NCI-H2107 treated with DMSO at 0.1 percent for 48 hours (cell line): ENCODE measurements around the gene PI4K2B.
"Not testable (repeated sequence)": the region's sequence is repeated elsewhere in the genome, so short reads cannot be mapped to it uniquely, and the experiment has no call there.

Experiments
- DNase-seq: peaks from one replicate; lab custom pipeline; 2025; ENCODE audit not compliant: unreplicated experiment; lab: John Stamatoyannopoulos, UW

Gene PI4K2B

GRCh38 chr4:25233737-25234389 lies at the start of gene PI4K2B:
TSS of gene PI4K2B (plus strand) at chr4:25234033. CDS start at chr4:25234164, 131 bp downstream.
- peak; percentile 51 for DNase-seq

DNA sequence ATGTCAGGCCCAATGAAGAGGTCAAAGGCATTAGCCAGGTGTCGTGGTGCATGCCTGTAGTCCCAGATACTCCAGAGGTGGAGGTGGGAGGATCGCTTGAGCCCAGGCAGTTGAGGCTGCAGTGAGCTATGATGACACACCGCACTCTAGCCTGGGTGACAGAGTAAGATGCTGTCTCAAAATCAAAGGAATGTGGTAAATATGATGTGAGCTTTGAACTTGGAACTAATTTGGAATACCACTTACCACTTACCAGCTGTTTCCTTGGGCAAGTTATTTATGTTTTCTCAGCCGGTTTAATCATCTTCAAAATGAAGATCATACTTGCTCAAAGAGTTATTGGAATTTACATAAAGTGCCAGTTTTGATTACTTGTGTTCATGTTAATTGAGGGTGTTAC lies 49.8 kb upstream of the PI4K2B start:
- DNase-seq = no peak

GRCh38 chr4:25190407-25190806 lies 43.4 kb upstream of the PI4K2B start:
- no peak for DNase-seq

- no peak for DNase-seq
Measured at GRCh38 chr4:25198713-25199112, 35.1 kb upstream of the PI4K2B start.

DNA sequence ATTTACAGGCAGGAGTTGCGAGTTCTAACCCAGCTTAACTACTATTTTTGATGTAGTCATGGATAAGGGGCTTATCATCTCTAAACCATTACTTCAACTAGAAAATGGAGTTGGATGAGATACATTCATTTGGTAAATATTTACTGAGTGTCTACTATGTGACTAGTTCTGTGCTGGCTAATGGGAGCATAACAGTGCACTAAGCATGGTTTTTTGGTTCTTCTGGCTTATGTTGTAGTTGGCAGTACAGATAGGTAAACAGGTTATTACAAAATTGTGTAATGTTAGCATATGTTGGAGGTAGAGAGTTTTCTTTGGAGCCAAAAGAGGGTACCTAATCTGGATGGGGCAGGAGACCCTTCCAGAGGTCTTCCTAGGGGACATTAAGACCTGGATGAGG lies 25.8 kb upstream of the PI4K2B start:
- DNase-seq = no peak

DNA sequence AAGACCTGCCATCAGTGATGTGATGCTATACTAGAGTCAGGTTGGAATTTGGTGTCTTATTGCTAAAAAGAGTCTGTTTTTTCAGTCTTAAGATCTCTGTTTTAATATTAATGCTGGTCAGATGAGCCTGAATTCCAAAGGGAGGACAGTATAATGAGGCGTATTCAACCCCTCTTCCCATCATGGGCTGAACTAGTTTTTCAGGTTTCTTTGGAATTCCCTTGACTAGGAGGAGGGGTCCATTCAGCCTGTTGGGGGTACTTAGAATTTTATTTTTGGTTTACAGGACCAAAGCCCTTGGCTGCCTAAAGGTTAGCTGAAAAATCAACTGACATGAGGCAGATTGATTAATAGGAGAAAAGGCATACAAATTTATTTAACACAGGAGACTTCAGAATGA lies 24.1 kb upstream of the PI4K2B start:
- no peak for DNase-seq

DNA sequence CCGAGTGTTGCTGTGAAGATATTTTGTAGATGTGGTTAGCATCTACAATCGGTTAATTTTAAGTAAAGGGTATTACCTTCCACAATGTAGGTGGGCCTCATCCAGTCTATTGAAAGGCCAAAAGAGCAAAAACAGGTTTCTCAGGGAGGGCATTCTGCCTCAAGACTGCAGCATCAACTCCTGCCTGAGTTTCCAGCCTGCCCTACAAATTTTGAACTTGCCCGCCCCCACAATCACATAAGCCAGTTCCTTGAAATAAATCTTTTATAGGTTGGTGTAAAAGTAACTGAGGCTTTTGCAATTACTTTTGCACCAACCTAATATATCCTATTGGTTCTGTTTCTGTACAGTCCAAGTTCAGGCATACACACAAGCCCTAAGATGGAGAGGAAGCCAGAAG lies 22.1 kb upstream of the PI4K2B start:
- no peak for DNase-seq

GRCh38 chr4:25212822-25213221 lies 21.0 kb upstream of the PI4K2B start:
- DNase-seq = no peak

DNA sequence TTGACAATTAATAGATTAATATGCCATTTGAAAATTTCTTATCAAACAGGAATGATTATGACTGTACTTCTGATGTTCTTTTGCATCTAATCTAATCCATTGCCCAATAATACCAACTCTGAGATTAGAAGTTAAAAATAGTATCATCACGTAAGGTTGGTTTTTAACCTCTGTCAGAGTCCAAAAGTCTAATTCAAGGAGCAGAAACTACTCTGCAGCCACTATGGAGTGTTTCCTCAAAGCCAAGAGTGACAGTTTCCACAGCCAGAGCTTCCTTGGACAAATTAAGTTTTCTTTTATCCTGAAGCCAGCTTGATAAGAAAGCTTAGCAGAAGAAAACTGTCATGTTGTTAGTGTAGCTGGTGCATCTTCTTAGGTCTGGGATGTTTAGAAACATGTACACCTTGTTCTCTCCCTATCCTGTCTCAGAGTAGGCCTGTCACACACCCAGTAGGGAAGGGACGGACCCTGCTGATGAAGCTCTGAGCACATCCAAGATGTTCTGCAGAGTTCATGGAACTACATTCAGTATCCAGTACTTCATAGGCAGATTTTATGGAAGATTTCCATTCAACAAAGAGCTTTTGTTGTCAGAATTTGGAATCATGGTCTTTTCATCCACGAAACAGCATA lies 20.4 kb upstream of the PI4K2B start:
- no peak for DNase-seq

GRCh38 chr4:25214750-25215149 lies 19.1 kb upstream of the PI4K2B start:
- DNase-seq = not testable (repeated sequence)

DNA sequence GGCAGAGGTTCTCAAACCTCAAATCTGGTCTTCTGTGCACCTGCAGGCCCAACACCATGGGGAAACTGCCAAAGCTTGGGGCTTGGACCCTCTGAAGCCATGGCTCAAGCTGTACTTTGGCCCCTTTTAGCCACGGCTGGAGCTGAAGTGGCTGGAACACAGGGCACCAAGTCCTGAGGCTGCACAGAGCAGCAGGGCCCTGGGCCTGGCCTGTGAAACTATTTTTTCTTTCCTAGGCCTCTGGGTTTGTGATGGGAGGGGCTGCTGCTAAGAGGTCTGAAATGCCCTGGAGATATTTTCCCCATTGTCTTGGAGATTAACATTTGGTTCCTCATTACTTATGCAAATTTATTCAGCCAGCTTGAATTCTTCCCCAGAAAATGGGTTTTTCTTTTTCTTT lies 18.3 kb upstream of the PI4K2B start:
- no peak for DNase-seq

GRCh38 chr4:25221377-25221776 lies 12.5 kb upstream of the PI4K2B start:
- no peak for DNase-seq

DNA sequence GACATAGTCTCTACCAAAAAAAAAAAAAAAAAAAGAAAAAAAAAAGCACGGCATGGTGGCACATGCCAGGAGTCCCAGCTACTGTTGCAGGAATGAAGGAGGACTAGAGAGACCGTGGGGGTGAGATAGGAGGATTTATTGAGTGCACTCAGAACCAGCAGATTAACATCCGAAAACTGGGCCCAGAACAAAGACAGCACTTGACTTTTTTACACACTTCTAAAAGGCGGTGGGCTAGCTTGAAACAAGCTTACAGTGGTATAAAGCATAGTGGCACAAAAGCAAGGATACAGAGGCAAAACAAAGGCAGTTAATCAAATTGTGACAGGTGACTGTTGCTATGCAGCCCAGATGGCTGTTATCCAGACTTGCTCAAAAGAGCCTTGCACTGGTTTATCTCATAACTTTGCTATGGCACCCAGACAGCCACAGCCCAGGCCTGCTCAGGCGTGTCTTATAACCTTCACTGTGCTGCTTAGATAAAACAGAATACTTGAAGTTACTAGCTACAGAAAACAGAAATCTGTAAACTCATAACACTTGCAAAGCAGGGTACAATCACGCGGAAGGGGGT lies 9.9 kb upstream of the PI4K2B start:
- no peak for DNase-seq

- DNase-seq = no peak
Measured at GRCh38 chr4:25229804-25230203, 4.0 kb upstream of the PI4K2B start.

- no peak for DNase-seq
Measured at GRCh38 chr4:25233194-25233593, 639 bp upstream of the PI4K2B start.

- DNase-seq = no peak
Measured at GRCh38 chr4:25234390-25235370, 847 bp downstream of the PI4K2B start.

DNA sequence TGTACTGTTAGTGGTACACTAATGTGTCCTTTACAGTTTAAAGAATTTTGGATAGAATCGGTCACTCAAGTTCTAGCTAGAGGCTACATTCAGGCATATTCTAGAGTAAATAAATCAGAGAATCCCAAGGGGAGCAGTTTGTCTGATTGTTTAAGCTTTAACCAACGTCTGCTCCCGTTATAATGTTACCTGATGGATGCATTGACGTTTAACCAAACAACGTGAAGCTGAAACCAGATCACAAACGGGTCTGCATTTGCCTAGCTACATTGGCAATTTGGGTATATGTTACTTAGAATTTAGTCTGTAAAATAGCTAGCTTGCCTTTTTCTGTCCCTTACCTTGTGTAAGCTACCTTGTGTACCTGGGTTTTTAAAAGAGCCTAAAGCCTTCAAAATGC lies 1.6 kb downstream of the PI4K2B start:
- no peak for DNase-seq

GRCh38 chr4:25236030-25236429 lies 2.2 kb downstream of the PI4K2B start:
- not testable (repeated sequence) for DNase-seq

DNA sequence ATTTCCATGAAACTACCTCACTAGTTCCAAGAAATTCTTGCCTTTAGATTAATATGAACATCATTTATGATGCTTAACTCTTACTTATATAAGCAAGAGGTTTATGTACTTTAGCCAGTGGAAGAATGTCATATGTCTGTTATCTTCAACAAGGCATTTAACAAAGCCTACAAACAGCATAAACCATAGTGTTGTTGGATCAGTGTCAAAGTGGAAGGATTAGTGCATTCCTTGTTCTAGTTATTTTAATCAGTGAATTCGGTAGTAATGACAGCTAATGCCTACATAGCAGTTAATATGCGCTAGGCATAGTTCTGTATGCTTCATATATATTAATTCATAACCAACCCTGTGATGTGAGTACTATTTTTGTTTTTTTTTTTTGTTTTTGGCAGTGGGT lies 3.1 kb downstream of the PI4K2B start:
- no peak for DNase-seq

GRCh38 chr4:25238052-25238451 lies 4.2 kb downstream of the PI4K2B start:
- DNase-seq = no peak

- DNase-seq = not testable (repeated sequence)
Measured at GRCh38 chr4:25239528-25239927, 5.7 kb downstream of the PI4K2B start.
